GM18868 (cell line): Measurements from ENCODE around the gene HES7.
"Not testable (repeated sequence)": the region's sequence is repeated elsewhere in the genome, so short reads cannot be mapped to it uniquely, and the experiment has no call there.

ENCODE experiments used
- ATAC-seq: cut with Tn5 transposase; IDR thresholded peaks from one replicate; pipeline ENCODE4 v1.9.1; 2021; ENCODE audit warnings: mild to moderate bottlenecking, moderate library complexity; ENCODE audit not compliant: unreplicated experiment

The HES7 gene

GRCh38 chr17:8123695-8124349 lies at the start of gene HES7:
Gene HES7 (minus strand): TSS chr17:8124106. CDS start chr17:8124084, 22 bp downstream.
- ATAC-seq = no peak

GRCh38 chr17:8173056-8173870 lies 49.4 kb upstream of the HES7 start:
- ATAC-seq = peak; percentile 59

DNA sequence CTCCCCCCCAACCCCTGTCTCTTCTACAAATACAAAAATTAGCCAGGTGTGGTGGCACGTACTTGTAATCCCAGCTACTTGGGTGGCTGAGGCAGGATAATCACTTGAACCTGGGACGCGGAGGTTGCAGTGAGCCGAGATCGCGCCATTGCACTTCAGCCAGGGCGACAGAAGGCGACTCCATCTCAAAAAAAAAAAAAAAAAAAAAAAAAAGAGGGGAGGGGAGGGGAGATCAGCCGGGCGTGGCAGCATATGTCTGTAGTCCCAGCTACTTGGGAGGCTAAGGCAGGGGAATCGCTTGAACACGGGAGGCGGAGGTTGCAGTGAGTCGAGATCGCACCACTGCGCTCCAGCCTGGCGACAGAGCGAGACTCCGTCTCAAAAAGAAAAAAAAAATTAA lies 46.3 kb upstream of the HES7 start:
- ATAC-seq = not testable (repeated sequence)

- ATAC-seq = no peak
These were observed 43.6 kb upstream of the HES7 start for GRCh38 chr17:8167526-8167925.

- ATAC-seq = no peak
These were observed 42.8 kb upstream of the HES7 start for GRCh38 chr17:8166731-8167130.

GRCh38 chr17:8164815-8165131 lies 40.9 kb upstream of the HES7 start:
- ATAC-seq = no peak

- no peak for ATAC-seq
These were observed 40.3 kb upstream of the HES7 start for GRCh38 chr17:8163978-8164814.

DNA sequence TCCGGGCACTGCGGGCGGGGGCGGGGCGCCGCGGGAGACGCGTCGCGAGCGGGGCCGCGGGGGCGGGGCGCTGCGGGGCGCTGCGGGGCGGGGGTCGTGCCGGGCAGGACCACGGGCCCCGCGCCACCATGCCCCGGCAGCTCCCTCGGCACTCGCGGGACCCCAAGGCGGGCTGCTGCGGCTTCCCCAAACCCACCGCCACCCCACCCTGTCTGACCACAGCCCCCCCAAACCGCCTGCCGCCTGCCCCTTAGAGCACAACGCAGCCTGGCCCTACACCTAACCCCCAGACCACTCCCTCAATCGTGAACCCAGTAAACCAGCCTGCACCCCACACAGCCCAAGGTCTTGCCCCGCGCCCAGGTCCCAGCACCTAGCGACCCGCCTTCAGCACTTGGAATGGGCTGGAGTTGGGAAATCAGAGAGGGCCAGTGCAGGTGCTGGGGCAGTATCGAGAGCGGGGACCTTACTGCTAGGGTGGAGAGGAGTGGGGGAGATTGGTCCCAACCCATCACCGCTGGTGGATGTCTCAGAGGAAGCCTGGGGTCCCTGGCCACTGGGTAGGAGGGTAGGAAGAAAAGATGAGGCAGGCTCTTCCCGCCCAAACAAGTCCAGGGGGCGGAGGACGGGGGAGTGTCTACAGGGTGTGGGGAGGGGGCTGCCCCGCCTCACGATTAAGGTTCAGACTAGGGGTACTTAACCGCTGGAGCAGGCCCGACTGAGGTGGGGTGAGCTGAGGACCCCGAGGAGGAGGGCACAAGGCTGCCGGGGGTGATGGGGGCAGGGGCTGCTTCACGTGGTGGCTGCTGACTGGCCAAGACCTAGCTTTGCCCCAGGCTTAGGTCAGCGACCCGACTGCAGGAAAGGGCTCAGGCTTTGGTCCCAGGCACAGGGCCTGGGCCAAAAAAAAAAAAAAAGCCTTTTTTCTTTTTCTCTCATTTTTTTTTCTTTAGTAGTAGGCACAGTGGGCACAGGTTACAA lies 39.4 kb upstream of the HES7 start:
- ATAC-seq = no peak

DNA sequence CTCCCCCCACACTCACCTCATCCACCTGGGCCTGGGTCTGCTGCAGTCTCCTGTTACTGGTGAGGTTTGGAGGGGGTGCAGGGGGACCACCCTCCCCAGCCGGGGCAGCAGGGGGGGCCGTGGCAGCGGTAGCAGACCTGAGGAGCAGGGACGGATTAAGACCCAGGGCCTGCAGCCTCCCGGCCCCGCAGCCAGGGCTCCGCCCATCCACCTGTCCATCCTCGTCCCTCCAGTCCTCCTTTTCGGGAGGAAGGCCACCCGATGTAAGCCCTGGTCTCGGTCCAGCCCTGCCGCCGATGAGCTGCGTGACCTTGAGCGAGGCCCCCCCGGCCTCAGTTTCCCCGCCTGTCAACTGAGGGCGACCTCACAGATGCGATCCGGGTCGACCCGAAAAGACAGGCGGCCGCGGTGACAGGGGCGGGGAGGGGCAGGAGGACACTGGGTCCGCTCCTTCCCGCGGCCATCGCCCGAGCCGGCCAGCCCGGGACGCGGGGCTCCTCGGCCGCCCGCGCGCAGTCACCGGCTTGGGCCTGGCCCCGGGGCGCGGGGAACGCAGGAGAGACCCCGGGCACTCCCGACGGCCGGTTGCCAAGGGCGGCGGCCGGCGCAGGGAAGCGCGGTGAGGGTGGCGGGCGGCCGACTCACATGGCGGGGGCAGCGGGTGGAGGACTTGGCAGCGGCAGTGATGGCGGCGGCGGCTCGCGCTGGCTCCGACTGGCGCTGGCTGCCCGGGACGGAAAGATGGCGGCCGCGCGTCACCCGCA lies 38.5 kb upstream of the HES7 start, which contains the start of gene VAMP2:
Gene VAMP2 (minus strand): TSS at position 716 of the 764 bp plus-strand sequence. CDS start 69 bp downstream, at position 647.
- ATAC-seq = peak; percentile 47

GRCh38 chr17:8161289-8162232 lies 37.7 kb upstream of the HES7 start:
- ATAC-seq = no peak

- no peak for ATAC-seq
These were observed 36.9 kb upstream of the HES7 start for GRCh38 chr17:8160741-8161221.

- no peak for ATAC-seq
These were observed 36.3 kb upstream of the HES7 start for GRCh38 chr17:8160224-8160577.

DNA sequence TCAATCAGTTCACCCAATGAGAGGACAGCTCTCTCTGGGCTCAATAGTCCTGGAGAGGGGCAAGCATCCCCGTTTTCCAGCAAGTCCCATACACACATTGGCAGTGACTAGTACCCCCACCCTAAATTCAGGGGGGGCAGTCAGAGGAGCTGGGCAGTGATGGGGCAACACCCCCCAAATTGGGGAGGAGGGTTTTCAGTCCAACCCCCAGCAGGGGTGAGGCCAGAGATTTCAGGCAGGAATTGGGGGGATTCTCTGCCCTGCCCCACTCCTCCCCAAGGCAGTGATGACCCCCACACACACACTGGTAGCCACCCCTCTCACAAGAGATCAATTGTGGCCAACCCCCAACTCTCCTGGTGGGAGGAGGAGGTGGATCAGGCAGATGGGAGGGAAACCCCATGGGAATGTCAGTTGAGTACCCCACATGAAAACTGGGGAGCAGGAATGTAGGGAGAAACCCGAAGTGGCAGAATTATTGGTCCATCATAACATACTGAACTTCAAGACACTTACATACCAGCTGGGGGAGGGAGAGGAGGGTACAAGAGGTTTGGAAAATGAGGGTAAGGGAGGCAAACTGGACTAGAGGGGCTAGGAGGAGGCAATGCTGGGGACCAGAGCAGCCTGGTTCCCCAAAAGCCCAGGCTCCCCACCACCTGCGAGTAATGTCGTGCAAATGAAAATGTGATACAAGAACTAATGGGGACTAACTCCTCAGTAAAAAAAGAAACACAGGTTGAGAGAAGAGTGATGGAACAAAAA lies 35.7 kb upstream of the HES7 start:
- no peak for ATAC-seq

DNA sequence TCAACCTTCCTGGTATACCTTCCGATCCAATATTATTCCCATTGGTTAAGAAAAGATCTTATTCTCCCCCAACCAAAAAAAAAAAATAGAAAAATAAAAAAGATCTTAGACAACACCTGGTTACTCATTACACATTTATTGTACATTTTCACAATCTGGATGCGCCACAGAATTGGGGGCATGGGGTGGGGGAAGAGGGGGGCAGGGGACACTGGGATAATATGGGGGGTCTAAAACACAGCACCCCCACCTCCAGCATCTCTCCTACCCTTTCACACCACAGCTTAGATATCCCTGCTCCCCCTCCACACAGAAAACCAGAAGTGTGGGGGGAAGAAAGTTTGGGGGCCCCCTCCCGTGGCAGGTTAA lies 35.1 kb upstream of the HES7 start:
- ATAC-seq = no peak

GRCh38 chr17:8158267-8159031 lies 34.5 kb upstream of the HES7 start:
- no peak for ATAC-seq

- peak; percentile 78 for ATAC-seq
These were observed 32.5 kb upstream of the HES7 start for GRCh38 chr17:8156246-8156992.

- ATAC-seq = no peak
These were observed 32.0 kb upstream of the HES7 start for GRCh38 chr17:8155996-8156245.
